Mucosa of rectum (tissue), 2 donors: ENCODE measurements around the gene DLGAP1.

Experiments used
- H3K27ac ChIP-seq, 2 donors: one replicate each; pipeline ENCODE4 v1.7.0; 2013; ENCODE audit warnings: inconsistent platforms in 2 of 2, low read depth in 2 of 2, low read length in 2 of 2
- H3K27me3 ChIP-seq, 2 donors: one replicate each; pipeline ENCODE4 v1.7.0; 2013; ENCODE audit warnings: low read length in 2 of 2; ENCODE audit not compliant: control insufficient read depth in 2 of 2, insufficient read depth in 2 of 2
- H3K36me3 ChIP-seq, 2 donors: one replicate each; pipeline ENCODE4 v1.7.0; 2013; ENCODE audit warnings: low read length in 2 of 2; ENCODE audit not compliant: control insufficient read depth in 2 of 2, insufficient read depth in 2 of 2
- H3K4me1 ChIP-seq, 2 donors: one replicate each; pipeline ENCODE4 v1.7.0; 2013; ENCODE audit warnings: low read length in 2 of 2, mild to moderate bottlenecking in 1 of 2; ENCODE audit not compliant: control insufficient read depth in 2 of 2, insufficient read depth in 2 of 2
- H3K4me3 ChIP-seq, 2 donors: one replicate each; pipeline ENCODE4 v1.7.0; 2013; ENCODE audit warnings: low read length in 2 of 2
- H3K9ac ChIP-seq, 2 donors: one replicate each; pipeline ENCODE4 v1.7.0; 2013; ENCODE audit warnings: low read length in 2 of 2, low read depth in 1 of 2, mild to moderate bottlenecking in 1 of 2
- H3K9me3 ChIP-seq, 2 donors: one replicate each; pipeline ENCODE4 v1.7.0; 2013; ENCODE audit warnings: low read length in 2 of 2; ENCODE audit not compliant: control insufficient read depth in 2 of 2
- donor health status: healthy.
- donor health status: Normal muscosa, but diverticular disease.

DLGAP1 gene

GRCh38 chr18:3452750-3453539 lies 1002.2 kb downstream of the DLGAP1 start:
- Histone ChIP-seq H3K4me1 (peaks cover 27 to 36% of the 10 kb centered on the region in 2 donors), H3K9ac (peak overlapping the region; percentile 100)

GRCh38 chr18:3451989-3452749 lies 1002.9 kb downstream of the DLGAP1 start:
- peaks cover 20 to 33% of the 10 kb centered on the region in 2 donors for H3K4me1 ChIP-seq

More at GRCh38 chr18:3452750-3453539, 1002.2 kb downstream of the DLGAP1 start:
- Histone ChIP-seq H3K27ac (peak overlapping the region; percentile 93 to 99), H3K9me3 (no peaks in the 10 kb centered on the region), H3K4me3 (peak overlapping the region; percentile 88 to 96), H3K36me3 (peaks cover 4 to 10% of the 10 kb centered on the region in 2 donors), H3K27me3 (no peaks in the 10 kb centered on the region)

GRCh38 chr18:3451183-3451988 lies 1003.7 kb downstream of the DLGAP1 start:
- peaks cover 26 to 40% of the 10 kb centered on the region in 2 donors for H3K4me1 ChIP-seq
- H3K4me3 ChIP-seq = peak overlapping the region; percentile 88 to 96
- H3K27ac ChIP-seq = peak overlapping the region; percentile 93 to 99
- H3K27me3 ChIP-seq = no peaks in the 10 kb centered on the region
- no peaks in the 10 kb centered on the region for H3K9me3 ChIP-seq
- H3K36me3 ChIP-seq = no peaks in the 10 kb centered on the region
- H3K9ac ChIP-seq = peak overlapping the region; percentile 100

More at GRCh38 chr18:3451989-3452749, 1002.9 kb downstream of the DLGAP1 start:
- Histone ChIP-seq H3K27me3 (no peaks in the 10 kb centered on the region), H3K27ac (peak overlapping the region; percentile 93 to 99), H3K4me3 (peak overlapping the region; percentile 88 to 96), H3K9me3 (no peaks in the 10 kb centered on the region), H3K9ac (peak overlapping the region; percentile 100), H3K36me3 (peaks cover 0 to 2% of the 10 kb centered on the region in 2 donors)

GRCh38 chr18:3450799-3451182 lies 1004.3 kb downstream of the DLGAP1 start:
- Histone ChIP-seq H3K9ac (peak overlapping the region; percentile 100), H3K27me3 (no peaks in the 10 kb centered on the region), H3K9me3 (no peaks in the 10 kb centered on the region), H3K36me3 (no peaks in the 10 kb centered on the region), H3K4me3 (peak overlapping the region; percentile 88 to 96), H3K27ac (peak overlapping the region; percentile 93 to 99), H3K4me1 (peaks cover 21 to 35% of the 10 kb centered on the region in 2 donors)

- Histone ChIP-seq H3K9me3 (no peaks in the 10 kb centered on the region), H3K4me3 (peak within 1 kb of the TSS; percentile 88 to 96), H3K9ac (peak within 1 kb of the TSS; percentile 100), H3K27ac (peak within 1 kb of the TSS; percentile 93 to 99), H3K36me3 (no peaks in the 10 kb centered on the region), H3K4me1 (peaks cover 17 to 29% of the 10 kb centered on the region in 2 donors), H3K27me3 (no peaks in the 10 kb centered on the region)
These were observed 1004.9 kb downstream of the DLGAP1 start, which contains the start of gene TGIF1 for GRCh38 chr18:3450012-3450798. TSS of gene TGIF1 (plus strand) at chr18:3450172. CDS start at chr18:3450490, 318 bp downstream.

- H3K4me3 ChIP-seq = peak overlapping the region; percentile 87 to 88
- peaks cover 11 to 23% of the 10 kb centered on the region in 2 donors for H3K4me1 ChIP-seq
- peak overlapping the region; percentile 85 to 100 for H3K9ac ChIP-seq
These were observed 1005.5 kb downstream of the DLGAP1 start for GRCh38 chr18:3449512-3450011.

GRCh38 chr18:3448838-3449511 lies 1006.1 kb downstream of the DLGAP1 start:
- H3K9me3 ChIP-seq = no peaks in the 10 kb centered on the region
- H3K4me3 ChIP-seq = peak overlapping the region; percentile 87 to 88
- H3K4me1 ChIP-seq = peaks cover 9 to 23% of the 10 kb centered on the region in 2 donors
- H3K9ac ChIP-seq = peak overlapping the region; percentile 91 to 100
- H3K27ac ChIP-seq = peak overlapping the region; percentile 93 to 99
- H3K27me3 ChIP-seq = no peaks in the 10 kb centered on the region
- no peaks in the 10 kb centered on the region for H3K36me3 ChIP-seq

More at GRCh38 chr18:3449512-3450011, 1005.5 kb downstream of the DLGAP1 start:
- Histone ChIP-seq H3K27me3 (no peaks in the 10 kb centered on the region), H3K9me3 (no peaks in the 10 kb centered on the region), H3K36me3 (no peaks in the 10 kb centered on the region), H3K27ac (peak overlapping the region; percentile 93 to 99)

GRCh38 chr18:3447895-3448837 lies 1006.9 kb downstream of the DLGAP1 start:
- H3K9ac ChIP-seq = peak overlapping the region; percentile 91 to 100
- H3K36me3 ChIP-seq = no peaks in the 10 kb centered on the region
- peaks cover 8 to 18% of the 10 kb centered on the region in 2 donors for H3K4me1 ChIP-seq
- H3K27me3 ChIP-seq = no peaks in the 10 kb centered on the region
- H3K27ac ChIP-seq = peak overlapping the region; percentile 93 to 99
- H3K9me3 ChIP-seq = no peaks in the 10 kb centered on the region
- peak overlapping the region; percentile 87 to 88 for H3K4me3 ChIP-seq
